ENCODE measurements around the gene SLC46A2. TPM values are rescaled to one million over a fixed set of nuclear protein-coding genes. Genes with fewer than 3 reads are reported as not detected.

SLC46A2 gene
- total RNA-seq, 6 experiments from 2014 or later = not detected

GRCh38 chr9:112917987-112918362, 27.3 kb upstream of the SLC46A2 start:
- H3K4me3 Mint-ChIP-seq = no peak overlapping the region
- no peaks in the 10 kb centered on the region for H3K36me3 Mint-ChIP-seq (ENCODE audit: low read depth)
- TF ChIP-seq CTCF (IDR thresholded peaks at IDR 0.05) = no peak
- H3K9me3 Mint-ChIP-seq = no peaks in the 10 kb centered on the region
- H3K4me1 Mint-ChIP-seq (ENCODE audit: low read depth) = no peaks in the 10 kb centered on the region
- peaks cover 25% of the 10 kb centered on the region for H3K27me3 Mint-ChIP-seq (ENCODE audit: insufficient read depth)
- H3K27ac Mint-ChIP-seq = no peak overlapping the region
- no peak for DNase-seq

GRCh38 chr9:112917047-112917986, 26.6 kb upstream of the SLC46A2 start:
- Mint-ChIP-seq H3K4me1 (ENCODE audit: low read depth) (no peaks in the 10 kb centered on the region), H3K27me3 (ENCODE audit: insufficient read depth) (peaks cover 25% of the 10 kb centered on the region), H3K27ac (no peak overlapping the region), H3K36me3 (ENCODE audit: low read depth) (no peaks in the 10 kb centered on the region), H3K4me3 (no peak overlapping the region), H3K9me3 (no peaks in the 10 kb centered on the region)
- no peak for DNase-seq
- no peak for TF ChIP-seq CTCF (IDR thresholded peaks at IDR 0.05)

- H3K9me3 Mint-ChIP-seq = no peaks in the 10 kb centered on the region
- no peak for DNase-seq
- TF ChIP-seq CTCF (IDR thresholded peaks at IDR 0.05) = no peak
- no peaks in the 10 kb centered on the region for H3K4me1 Mint-ChIP-seq (ENCODE audit: low read depth)
- H3K27ac Mint-ChIP-seq = no peak overlapping the region
- no peaks in the 10 kb centered on the region for H3K36me3 Mint-ChIP-seq (ENCODE audit: low read depth)
- peaks cover 31% of the 10 kb centered on the region for H3K27me3 Mint-ChIP-seq (ENCODE audit: insufficient read depth)
- H3K4me3 Mint-ChIP-seq = no peak overlapping the region
These were observed 23.8 kb upstream of the SLC46A2 start for GRCh38 chr9:112914524-112914923.

- Mint-ChIP-seq H3K4me1 (ENCODE audit: low read depth) (no peaks in the 10 kb centered on the region), H3K9me3 (no peaks in the 10 kb centered on the region), H3K36me3 (ENCODE audit: low read depth) (no peaks in the 10 kb centered on the region), H3K27ac (no peak overlapping the region), H3K4me3 (no peak overlapping the region), H3K27me3 (ENCODE audit: insufficient read depth) (peaks cover 25% of the 10 kb centered on the region)
- TF ChIP-seq CTCF (IDR thresholded peaks at IDR 0.05) = no peak
- DNase-seq = no peak
These were observed 22.6 kb upstream of the SLC46A2 start for GRCh38 chr9:112913326-112913725.

- Mint-ChIP-seq H3K4me3 (no peak overlapping the region), H3K4me1 (ENCODE audit: low read depth) (no peaks in the 10 kb centered on the region), H3K27me3 (ENCODE audit: insufficient read depth) (peaks cover 24% of the 10 kb centered on the region), H3K36me3 (ENCODE audit: low read depth) (no peaks in the 10 kb centered on the region), H3K9me3 (no peaks in the 10 kb centered on the region), H3K27ac (no peak overlapping the region)
- no peak for TF ChIP-seq CTCF (IDR thresholded peaks at IDR 0.05)
- no peak for DNase-seq
These were observed 22.0 kb upstream of the SLC46A2 start for GRCh38 chr9:112912636-112913035.

Data from HFFc6 (cell line).